SK-N-SH treated with all-trans-retinoic acid at 6 μM for 48 hours (cell line): ENCODE measurements around the gene PCMTD2.

ENCODE experiments used
- CREB5 ChIP-seq: fragments of 250-450 bp; sonication (Bioruptor Pico); IDR thresholded peaks from 2 replicates; pipeline ENCODE4 v1.5.1; 2020; ENCODE audit warnings: low read depth, mild to moderate bottlenecking, moderate library complexity
- CSDC2 ChIP-seq: fragments of 250-450 bp; sonication (Bioruptor Pico); IDR thresholded peaks from 2 replicates; pipeline ENCODE4 v1.5.0; 2020; ENCODE audit warnings: mild to moderate bottlenecking, moderate library complexity
- ESRRG ChIP-seq: fragments of 250-450 bp; sonication (Bioruptor Pico); IDR thresholded peaks from 2 replicates; pipeline ENCODE4 v1.6.1; 2021; ENCODE audit warnings: mild to moderate bottlenecking
- GLIS3 ChIP-seq: fragments of 250-450 bp; sonication (Bioruptor Pico); IDR thresholded peaks from 2 replicates; pipeline ENCODE4 v1.5.0; 2020; ENCODE audit warnings: mild to moderate bottlenecking, moderate library complexity
- ISL1 ChIP-seq: fragments of 250-450 bp; sonication (Bioruptor Pico); IDR thresholded peaks from 2 replicates; pipeline ENCODE4 v2.1.2; 2022; ENCODE audit warnings: mild to moderate bottlenecking, moderate library complexity
- PATZ1 ChIP-seq: fragments of 250-450 bp; sonication (Bioruptor Pico); IDR thresholded peaks from 2 replicates; pipeline ENCODE4 v1.8.0; 2020; ENCODE audit warnings: mild to moderate bottlenecking, moderate library complexity, borderline replicate concordance
- POU6F1 ChIP-seq: fragments of 250-450 bp; sonication (Bioruptor Pico); IDR thresholded peaks from 2 replicates; pipeline ENCODE4 v1.8.0; 2021; ENCODE audit warnings: low read depth, mild to moderate bottlenecking, moderate library complexity, borderline replicate concordance
- TOX ChIP-seq: fragments of 250-450 bp; sonication (Bioruptor Pico); IDR thresholded peaks from 2 replicates; pipeline ENCODE4 v1.8.0; 2021; ENCODE audit warnings: mild to moderate bottlenecking, moderate library complexity, borderline replicate concordance
- ZC3H10 ChIP-seq: fragments of 250-450 bp; sonication (Bioruptor Pico); IDR thresholded peaks from 2 replicates; pipeline ENCODE4 v1.5.1; 2021; ENCODE audit warnings: mild to moderate bottlenecking, moderate library complexity
- ZFP3 ChIP-seq: fragments of 250-450 bp; sonication (Bioruptor Pico); IDR thresholded peaks from 2 replicates; pipeline ENCODE4 v1.5.0; 2020; ENCODE audit warnings: mild to moderate bottlenecking, moderate library complexity
- ZNF8 ChIP-seq: fragments of 450-650 bp; formaldehyde crosslinking; IDR thresholded peaks from 2 replicates; pipeline ENCODE4 v1.5.0; 2020; ENCODE audit warnings: mild to moderate bottlenecking, moderate library complexity

GRCh38 chr20:64236137-64237088 is 19.1 kb upstream of the PCMTD2 start:
- no peak for TF ChIP-seq PATZ1 (CRISPR knock-in tag)
- TF ChIP-seq ZNF8 (CRISPR knock-in tag) = no peak
- no peak for TF ChIP-seq ZFP3 (CRISPR knock-in tag)
- TF ChIP-seq TOX (CRISPR knock-in tag) = no peak
- TF ChIP-seq ESRRG (CRISPR knock-in tag) = no peak
- no peak for TF ChIP-seq ZC3H10 (CRISPR knock-in tag)
- no peak for TF ChIP-seq CREB5 (CRISPR knock-in tag)
- no peak for TF ChIP-seq GLIS3
- no peak for TF ChIP-seq CSDC2 (CRISPR knock-in tag)
- no peak for TF ChIP-seq ISL1 (CRISPR knock-in tag)
- no peak for TF ChIP-seq POU6F1
